Ramos (cell line): Measurements from ENCODE around the gene RASGEF1C.

Experiments
- in situ Hi-C: fragments of 300-500 bp; cut with MboI; formaldehyde crosslinking; loops from one replicate; pipeline ENCODE4 v1.14.3; 2022; ENCODE audit warnings: low sequenced_read_pairs; ENCODE audit not compliant: unreplicated experiment

Gene RASGEF1C

DNA sequence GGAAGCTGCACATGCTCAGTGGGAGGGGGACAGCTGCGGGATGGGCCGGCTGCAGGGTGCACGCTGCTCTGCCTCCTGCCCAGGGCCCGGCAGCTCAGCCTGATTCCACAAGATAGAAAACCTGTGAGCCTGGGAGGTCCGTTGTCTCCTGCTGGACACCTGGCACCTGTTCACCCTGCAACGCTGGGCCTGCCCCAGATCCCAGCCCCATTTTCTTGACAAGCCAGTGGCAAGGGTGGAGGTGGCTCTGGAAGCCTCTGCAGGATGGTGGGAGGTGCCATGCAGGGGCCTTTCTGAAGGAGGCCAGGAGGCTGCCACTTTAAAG, 69.3 kb downstream of the RASGEF1C start:
- in situ Hi-C loops = no loop called here

DNA sequence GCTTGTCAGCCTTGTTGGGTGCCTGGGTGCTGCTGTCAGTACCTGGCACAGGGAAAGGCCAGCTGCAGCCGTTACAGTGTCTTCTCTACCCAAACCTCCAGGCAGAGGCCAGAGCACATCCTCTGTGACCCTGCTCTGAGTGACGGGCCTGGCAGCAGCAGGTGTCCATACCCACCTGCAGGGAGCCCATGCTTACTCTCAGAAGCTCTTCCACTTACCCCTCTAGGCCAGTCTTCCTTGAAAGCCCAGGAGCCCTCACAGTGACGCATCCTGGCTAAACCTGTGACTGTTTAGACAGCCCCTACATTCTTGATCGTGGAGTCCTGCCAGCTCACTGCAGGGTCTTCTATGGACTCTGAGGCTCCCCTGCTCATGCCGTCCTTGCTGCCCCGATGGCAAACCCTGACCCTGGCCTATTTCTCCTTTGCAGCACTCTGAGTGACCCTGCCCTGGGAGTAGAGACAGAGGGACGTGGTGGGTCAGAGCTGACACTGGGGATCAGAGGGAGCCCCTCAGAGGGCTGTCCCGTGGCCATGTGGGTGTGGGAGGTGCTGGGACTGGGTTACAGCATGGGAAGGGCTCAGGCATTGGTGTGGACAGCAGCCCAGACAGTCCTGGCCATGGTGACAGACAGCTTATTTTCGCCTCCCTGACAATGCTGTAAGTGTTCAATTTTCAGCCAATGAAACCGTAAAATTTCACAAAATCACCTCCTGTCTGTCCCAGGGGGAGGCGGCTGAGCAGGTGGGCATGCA, 69.9 kb downstream of the RASGEF1C start:
- in situ Hi-C loops = no loop called here

DNA sequence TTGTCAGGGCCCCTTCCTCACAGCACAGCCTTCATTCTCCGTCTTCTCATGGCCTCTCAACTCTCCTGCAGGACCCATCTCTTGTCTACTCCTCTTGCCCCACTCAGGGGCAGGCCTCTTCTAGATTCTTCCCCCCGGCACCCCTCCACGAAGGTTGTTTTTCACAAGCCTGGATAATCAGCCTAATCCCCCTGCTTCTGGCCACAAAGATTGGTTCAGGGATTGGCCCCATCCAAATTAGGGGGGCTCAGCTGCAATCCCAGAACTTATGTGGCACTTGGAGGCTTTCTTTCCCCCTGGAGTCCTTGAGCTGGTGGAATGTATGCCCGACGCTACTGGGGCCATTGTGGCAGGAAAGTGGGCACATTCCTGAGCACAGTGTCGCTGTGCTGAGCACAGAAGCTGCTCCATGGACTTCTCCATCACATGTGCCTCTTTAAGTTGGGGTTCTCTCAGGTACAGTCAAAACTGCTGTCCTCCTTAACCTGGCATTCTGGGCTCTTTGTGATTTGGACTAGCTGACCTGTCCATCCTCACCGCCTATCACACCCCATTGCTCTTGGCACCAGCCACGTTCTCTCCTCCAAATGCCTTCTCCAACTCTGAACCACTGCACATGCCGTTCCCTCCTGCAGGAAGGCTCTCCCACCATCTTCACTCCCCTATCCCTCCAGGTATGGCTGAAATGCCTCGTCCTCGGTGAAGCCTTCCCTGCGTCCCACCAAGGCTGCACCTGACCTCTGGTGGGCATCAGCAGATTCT, 70.6 kb downstream of the RASGEF1C start:
- in situ Hi-C loops = no loop called here

DNA sequence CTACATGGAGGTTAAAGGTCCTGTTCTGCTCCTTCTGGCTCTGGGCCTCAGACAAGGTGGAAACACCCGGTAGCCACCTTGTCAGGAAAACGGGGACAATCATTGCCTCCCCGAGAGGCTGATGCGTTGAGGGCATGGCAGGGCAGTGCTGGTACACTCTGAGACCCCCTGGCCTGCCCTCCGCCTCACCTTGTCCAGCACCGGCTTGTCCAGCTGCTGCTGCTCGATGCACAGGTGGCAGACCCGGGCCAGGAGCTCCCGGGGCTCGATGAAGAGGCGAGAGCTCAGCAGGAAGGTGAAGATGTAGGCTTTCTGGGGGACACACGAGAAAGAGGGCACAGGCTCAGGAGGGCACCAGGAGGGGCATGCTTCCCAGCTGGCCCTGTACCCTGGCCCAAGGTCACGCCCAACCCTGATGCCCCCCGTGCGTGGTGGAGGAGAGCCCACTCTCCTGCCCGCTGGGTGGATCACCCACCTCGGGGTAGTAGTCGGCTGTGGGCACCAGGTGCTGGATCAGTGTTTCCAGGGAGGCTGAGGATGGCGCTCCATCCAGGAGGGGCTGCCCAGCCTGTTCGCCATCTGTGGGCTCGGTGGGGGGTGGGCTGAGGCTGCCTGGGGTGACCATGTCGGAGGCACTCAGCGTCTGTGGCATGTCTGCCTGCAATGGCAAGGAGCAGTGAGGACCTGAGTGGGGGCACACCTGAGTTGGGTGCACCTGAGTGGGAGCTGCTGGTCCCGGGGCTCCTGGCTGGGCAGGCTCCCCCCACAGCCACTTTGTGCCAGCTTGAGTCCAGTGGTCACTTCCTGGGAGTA, 71.4 kb downstream of the RASGEF1C start:
- in situ Hi-C loops = no loop called here

DNA sequence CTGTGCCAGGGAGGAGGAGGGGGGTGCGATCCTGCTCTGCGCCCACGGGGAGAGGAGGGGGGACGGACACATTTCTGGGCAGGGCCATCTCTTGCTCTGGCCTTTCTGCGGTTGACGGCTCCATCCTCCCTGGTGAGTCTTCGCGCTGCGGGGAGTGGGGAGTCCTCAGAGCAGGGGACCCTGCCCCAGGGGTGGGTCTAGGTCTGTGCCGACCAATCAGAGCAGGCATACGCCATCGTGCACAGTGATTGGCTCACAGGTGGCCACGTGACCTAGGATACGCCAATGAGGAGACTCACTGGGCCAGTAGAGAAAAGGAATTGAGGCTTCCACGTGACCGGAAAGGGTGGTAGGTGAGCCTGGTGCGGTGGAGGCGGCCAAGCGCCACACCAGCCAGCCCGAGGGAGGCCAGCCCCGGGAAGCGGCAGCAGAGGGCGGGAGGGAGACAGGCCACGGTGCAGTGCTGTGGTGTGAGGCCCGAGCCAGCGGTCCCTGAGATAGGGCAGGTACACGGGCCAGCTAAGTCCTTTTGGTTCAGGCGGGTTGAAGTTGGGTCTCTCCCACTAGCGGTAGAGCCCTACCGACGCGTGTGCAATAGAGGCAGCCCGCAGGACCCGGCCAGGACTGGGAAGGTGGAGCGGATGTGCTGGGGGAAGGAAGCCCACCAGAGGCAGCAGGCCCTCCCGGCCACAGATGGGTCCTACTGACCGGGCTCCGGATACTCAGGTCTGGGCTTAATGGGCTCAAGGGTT, 72.2 kb downstream of the RASGEF1C start:
- in situ Hi-C loops = no loop called here

DNA sequence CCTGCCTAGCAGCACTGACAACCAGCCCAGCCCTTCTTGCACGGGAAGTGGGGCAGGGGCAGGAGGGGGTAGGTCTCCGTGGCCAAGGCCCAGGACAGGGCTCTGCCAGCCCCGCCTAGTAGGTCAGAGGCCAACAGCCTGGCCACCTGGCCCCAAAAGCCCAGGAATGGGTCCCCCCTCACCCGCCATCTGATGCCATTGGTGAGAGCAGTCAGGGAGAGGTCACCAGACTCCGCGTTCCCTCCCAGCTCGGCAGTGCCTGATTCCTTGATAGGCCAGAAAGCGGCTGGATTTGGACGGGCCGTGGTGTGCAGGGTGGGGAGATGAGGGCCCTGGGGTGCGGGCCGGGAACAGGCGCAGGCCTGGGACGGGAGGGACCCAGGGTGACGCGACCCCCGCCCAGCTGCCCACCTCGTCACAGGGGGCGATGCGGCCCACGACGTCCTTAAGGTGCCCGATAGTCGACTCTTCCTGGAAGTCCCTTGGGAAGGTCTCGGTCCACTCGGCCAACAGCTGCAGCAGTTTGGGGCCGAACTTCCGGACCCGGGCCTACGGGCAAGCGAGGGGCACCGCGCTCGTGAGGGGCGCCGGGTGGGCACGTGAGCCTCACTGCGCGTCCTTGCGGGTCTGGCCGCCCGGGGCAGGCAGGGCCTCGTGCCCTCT, 72.9 kb downstream of the RASGEF1C start:
- in situ Hi-C loops = no loop called here

DNA sequence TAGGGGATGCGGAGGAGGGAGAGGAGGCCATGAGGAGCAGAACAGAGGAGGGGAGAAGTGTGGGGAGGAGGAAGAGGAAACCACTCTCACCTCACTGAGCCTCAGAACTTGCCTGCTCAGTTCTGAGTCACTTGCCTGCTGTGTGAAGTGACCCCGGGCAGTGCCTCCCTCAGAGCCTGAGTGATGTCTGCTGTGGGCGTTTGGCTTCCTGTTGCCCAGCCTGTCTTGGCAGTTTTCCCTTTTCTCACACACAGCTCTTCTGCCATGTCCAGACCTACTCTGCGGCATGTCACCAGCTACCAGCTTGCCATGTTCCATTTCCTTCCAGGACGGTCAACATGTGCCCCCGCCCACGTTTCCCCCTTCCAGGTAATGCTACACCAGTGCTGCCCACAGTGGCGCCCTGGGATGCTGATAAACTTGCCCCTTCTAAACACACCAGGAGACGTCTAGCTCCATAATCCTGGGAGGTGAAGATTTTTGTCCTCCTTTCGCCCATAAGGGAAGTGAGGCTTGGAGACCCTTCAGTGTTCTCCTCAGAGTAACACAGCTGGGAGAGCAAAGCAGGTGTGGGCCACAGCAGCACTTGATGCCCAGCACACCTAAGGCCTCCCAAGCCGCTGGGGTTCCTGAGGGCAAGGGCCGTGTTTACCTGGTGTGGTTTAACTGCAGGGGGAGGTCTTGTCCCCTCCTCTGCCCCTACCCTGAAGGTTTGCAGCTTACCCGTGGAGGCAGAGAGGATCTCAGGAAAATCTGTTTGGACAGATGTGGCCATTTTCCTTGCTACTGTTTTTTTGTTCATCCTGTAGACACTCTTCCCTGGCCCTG, 73.7 kb downstream of the RASGEF1C start:
- in situ Hi-C loops = no loop called here

DNA sequence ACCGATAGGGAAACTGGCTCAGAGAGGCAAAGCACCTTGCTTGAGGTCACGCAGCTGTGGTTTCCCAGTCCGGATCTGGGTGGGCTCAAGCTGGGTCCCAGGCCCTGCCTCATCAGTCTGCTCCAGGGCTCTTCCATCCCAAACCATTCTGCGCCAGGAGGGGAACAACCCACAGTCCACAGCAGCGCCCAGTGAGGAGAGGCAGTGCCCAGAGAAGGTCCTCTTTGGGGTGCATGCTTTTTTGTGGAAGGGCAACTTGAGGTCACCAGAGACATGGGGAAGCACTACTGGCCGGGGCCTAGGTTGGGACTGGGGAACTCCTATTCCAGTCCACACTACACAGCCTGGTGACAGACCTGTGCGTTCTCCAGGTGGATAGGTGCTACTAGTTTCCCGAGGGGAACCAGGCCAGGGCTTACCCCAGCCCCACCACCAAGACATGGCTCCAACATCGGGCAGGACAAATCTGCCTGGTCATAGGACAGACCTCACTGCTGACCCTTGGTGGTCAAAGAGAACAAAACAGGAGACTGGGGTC, 75.0 kb downstream of the RASGEF1C start:
- in situ Hi-C loops = no loop called here

DNA sequence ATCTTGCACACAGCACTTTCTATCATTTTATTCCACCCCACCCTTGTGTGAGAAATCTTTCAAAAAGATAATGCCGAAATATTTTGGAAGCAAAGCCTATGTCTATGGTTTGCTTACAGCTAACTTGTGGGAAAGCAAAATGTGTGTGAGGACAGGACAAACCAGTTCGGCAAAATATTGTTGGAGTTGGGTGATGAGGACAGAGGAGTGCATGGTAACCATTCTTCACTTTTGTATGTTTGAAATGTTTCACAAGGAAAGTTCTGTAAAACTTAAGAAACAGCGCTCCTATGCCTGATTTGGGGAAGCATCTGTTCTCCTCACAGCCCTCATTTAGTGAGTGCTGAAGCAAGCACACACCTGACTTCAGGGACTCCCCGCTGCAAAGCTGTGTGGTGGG, 75.5 kb downstream of the RASGEF1C start:
- in situ Hi-C loops = no loop called here

DNA sequence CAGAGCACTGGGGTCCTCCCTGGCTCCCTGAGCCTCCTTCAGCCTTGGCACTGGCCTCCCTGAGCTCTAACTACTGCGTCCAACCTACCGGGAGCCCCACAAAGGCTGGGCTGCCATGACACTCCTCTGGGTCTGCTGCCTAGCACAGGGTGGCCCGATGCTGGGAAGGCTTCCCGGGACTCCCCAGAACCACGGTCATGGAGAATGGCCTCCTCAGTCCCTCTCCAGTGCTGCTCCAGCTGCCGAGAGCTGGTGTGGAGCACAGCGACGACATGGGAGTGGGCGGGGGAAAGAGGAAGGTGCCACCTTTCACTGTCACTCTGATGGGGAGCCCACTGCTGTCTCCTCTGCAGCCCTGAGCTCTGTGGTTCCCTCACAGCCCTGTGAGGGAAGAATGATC, 76.0 kb downstream of the RASGEF1C start:
- in situ Hi-C loops = no loop called here

DNA sequence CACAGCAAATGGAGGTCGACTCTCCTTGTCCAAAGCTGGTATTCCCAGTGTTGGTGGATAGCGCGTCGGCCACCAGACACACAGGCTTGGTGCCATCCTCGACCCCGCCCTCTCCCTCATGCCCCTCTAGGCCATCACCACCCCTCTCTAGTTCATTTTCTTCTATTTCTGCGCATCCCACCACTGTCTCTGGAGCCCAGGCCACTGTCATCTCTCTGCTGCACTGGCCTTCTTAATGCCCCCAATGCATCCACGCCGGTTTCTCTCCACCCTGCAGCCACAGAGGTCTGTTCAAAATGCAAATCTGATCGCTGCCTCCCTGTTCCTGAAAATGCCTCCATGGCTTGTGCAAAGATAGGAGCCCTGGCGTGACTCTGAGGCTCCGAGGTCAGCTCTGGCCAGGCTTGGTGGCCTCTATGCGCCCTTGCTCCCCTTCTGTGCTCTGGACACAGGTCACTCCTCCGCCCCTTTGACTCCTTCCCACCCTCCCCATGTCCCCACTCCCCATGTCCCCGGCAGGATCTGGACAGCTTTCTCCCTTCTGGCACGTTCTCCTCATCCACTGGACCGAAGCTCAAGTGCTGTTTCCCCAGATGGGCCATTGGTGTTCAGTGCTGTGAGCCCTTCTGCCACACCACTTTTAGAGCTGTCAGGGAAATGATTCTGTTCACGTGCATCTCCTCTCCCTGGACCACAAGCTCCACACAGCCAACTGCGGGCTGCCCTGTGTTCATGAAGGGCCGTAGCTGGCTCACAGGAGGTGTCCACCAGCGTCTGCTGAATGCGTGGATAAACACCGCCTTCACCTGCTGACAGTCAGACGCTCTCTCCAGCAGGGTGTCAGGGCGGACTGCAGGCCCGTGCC, 77.9 kb downstream of the RASGEF1C start:
- in situ Hi-C loops = no loop called here

DNA sequence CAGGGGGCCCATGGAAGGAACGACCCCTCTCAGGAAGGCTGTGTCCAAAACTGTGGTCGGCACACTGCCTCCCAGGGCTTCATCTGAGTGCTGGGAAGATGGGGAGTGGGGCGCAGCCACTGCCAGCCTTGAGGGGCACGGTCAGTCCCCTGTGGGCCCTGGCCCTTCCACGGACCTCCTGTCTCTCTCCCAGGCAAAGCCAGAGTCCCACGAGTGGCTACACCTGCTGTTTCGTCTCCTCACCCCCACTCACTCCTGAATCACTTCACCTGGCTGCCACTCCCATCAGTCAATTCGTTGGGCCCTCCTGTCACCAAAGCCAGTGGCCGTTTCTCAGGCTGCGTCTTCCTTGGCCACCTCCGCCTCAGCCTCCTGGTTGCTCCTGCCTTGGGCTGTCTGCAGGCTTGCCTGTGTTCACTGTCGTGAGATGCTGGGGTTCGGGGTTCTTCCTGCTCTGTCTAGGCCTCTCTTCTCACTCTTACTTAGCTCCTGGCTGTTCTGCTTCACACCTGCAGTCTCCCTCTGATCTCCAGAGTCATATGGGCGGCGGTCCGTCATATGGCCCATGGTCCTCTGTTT, 78.6 kb downstream of the RASGEF1C start:
- in situ Hi-C loops = no loop called here

DNA sequence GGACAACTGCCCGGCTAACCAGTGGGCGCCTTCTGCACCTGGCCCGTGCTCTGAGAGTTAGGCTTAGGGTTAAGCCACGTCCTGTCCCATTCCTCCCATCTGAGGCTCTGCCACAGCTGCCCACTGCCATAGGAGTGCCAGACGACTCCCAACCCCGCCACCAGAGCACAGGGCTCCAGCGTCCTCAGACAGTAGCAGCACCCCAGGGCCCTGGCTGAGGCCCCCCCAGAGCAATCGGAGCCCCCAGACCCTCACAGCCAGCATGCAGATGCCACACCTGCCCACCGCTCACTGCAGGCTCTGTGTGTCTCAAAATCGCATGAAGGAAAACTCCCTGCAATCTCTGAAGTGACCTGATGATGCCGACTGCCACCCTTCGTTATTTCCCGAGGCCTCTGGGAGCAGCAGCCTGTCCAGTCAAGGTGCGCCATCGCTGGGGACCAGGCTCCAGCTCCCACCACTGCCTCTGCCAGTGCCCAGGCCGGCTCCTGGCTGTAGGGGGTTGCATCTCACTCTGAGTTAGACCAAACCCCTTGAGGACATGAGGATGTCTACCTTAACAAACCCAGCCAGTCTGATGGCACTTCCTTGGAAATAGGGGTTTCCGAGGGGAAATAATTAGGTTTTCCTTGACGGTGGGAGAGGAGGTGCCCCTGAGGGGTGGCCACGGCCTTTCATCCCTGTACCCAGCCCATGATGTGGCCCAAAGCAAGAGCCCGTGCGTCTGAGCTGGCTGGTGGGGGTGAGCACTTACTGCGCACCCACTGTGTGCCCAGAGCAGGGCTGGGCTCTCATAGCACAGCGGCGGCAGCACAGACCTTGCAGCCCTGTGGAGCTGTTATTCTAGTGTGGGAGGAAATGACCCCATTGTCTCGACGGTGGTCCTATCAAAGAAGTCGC, 79.5 kb downstream of the RASGEF1C start:
- in situ Hi-C loops = no loop called here

DNA sequence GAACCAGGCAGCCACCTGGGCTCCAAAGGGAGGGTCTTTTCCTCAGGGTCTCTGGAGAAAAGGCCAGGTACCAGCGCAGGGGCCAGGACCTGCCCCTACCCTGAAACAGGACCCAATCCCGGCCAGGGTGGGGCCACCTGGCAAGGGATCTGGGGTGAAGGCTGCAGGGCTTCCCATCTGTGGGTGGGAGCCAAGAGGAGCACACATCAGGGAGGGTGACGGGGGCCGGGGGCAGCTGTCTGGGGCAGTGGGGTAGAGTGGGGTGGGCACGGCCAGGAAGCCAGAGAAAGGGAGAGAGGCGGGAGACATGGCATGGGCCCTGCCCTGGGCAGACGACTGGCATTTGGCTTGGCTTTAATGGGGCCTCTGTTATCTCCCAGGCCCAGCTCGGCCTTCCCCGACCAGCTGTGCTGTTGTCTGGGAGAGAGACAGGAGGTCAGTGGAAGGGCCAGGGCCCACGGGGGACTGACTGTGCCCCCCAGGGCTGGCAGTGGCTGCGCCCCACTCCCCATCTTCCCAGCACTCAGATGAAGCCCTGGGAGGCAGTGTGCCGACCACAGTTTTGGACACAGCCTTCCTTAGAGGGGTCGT, 80.2 kb downstream of the RASGEF1C start:
- in situ Hi-C loops = no loop called here

DNA sequence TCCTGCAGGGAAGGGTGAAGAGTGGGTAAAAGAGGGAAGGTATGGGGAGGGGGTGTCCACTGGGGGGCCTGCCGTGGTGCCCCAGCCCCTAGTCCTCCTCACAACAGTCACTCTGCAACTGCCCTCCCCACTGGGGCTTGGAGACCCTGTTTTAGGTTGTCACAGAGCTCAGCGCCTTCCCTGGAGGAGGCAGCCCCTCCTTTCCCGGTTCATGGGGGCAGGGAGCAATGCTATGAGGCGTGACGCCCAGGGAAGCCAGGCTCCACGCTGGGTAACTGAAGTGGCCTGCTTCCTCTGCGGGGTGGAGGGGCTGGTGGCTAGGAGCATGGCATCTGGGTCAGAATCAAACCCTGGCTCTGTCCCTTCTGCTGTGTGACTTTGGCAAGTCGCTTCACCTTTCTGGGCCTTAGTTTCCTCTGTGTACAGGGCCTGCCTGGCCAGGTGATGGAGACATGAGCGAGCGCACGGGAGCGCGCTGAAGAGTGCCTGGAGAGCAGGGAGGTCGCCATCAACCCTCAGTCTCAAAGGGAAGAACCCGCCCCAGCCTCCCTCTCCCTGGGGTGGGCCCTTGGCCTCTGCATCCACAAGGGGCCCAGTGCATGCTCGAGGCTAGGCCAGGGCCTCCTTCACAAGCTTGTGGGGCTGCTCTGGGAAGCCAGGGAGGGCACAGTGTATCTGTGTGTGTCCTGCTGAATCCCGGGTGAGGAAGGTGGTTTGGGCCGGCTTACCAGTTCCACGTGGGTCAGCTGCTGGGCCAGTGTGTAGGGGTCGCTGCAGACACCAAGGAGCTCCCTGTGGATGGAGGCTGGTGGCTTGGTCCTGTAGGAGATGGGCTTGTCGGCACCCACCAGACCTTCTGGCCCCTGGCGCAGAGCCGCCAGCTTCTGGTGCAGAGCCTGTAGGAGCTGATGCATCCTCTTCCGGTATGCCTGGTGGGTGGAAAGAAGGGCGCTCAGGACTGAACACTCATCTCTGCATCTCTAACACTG, 81.0 kb downstream of the RASGEF1C start:
- in situ Hi-C loops = no loop called here
